Measurements from ENCODE around the gene RTP5.

Gene RTP5

DNA sequence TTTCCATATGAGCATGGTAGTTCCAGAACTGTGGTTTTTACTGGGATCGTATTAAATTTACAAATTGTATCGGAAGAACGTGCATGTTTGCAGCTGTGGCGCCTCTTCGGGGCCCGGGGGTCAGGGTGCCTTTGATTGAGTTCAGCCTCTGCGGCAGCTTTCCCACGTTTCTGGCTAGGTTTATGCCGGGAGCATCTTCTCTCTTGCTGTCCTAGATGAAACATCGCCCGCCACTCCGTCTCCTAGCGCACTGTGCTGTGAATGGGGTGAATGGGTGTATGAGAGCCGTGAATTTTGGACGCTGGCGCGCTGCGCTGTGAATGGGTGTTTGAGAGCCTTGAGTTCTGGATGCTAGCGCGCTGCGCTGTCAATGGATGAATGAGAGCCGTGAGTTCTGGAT lies 23.1 kb upstream of the RTP5 start:
- no peak overlapping the region for H3K4me3 ChIP-seq (ENCODE audit: low read depth, low read length)
- TF ChIP-seq, protein P1, sequence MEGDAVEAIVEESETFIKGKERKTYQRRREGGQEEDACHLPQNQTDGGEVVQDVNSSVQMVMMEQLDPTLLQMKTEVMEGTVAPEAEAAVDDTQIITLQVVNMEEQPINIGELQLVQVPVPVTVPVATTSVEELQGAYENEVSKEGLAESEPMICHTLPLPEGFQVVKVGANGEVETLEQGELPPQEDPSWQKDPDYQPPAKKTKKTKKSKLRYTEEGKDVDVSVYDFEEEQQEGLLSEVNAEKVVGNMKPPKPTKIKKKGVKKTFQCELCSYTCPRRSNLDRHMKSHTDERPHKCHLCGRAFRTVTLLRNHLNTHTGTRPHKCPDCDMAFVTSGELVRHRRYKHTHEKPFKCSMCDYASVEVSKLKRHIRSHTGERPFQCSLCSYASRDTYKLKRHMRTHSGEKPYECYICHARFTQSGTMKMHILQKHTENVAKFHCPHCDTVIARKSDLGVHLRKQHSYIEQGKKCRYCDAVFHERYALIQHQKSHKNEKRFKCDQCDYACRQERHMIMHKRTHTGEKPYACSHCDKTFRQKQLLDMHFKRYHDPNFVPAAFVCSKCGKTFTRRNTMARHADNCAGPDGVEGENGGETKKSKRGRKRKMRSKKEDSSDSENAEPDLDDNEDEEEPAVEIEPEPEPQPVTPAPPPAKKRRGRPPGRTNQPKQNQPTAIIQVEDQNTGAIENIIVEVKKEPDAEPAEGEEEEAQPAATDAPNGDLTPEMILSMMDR (IDR thresholded peaks at IDR 0.05; ENCODE audit: borderline replicate concordance, insufficient read depth, low read depth, low read length): no peak

- TF ChIP-seq, protein P1 (IDR thresholded peaks at IDR 0.05; ENCODE audit: borderline replicate concordance, insufficient read depth, low read depth, low read length): no peak
- no peak overlapping the region for H3K4me3 ChIP-seq (ENCODE audit: low read depth, low read length)
Measured at GRCh38 chr2:241848761-241849615, 20.5 kb upstream of the RTP5 start.

GRCh38 chr2:241849616-241850543 lies 19.6 kb upstream of the RTP5 start:
- no peak overlapping the region for H3K4me3 ChIP-seq (ENCODE audit: low read depth, low read length)
- TF ChIP-seq, protein P1 (IDR thresholded peaks at IDR 0.05; ENCODE audit: borderline replicate concordance, insufficient read depth, low read depth, low read length): no peak

GRCh38 chr2:241850544-241851324 lies 18.8 kb upstream of the RTP5 start:
- TF ChIP-seq, protein P1 (IDR thresholded peaks at IDR 0.05; ENCODE audit: borderline replicate concordance, insufficient read depth, low read depth, low read length): no peak
- no peak overlapping the region for H3K4me3 ChIP-seq (ENCODE audit: low read depth, low read length)

- TF ChIP-seq, protein P1 (IDR thresholded peaks at IDR 0.05; ENCODE audit: borderline replicate concordance, insufficient read depth, low read depth, low read length): no peak
Measured at GRCh38 chr2:241851325-241852115, 18.0 kb upstream of the RTP5 start.

More at GRCh38 chr2:241851325-241852115, 18.0 kb upstream of the RTP5 start:
- no peak overlapping the region for H3K4me3 ChIP-seq (ENCODE audit: low read depth, low read length)

Measured in GM12875 (cell line).